GM19455 (cell line): ENCODE data around the gene ENDOU.
"Not testable (repeated sequence)": the region's sequence is repeated elsewhere in the genome, so short reads cannot be mapped to it uniquely, and the experiment has no call there.

ENCODE experiments used
- ATAC-seq: cut with Tn5 transposase; IDR thresholded peaks from one replicate; pipeline ENCODE4 v1.9.1; 2021; ENCODE audit not compliant: unreplicated experiment

Gene ENDOU

DNA sequence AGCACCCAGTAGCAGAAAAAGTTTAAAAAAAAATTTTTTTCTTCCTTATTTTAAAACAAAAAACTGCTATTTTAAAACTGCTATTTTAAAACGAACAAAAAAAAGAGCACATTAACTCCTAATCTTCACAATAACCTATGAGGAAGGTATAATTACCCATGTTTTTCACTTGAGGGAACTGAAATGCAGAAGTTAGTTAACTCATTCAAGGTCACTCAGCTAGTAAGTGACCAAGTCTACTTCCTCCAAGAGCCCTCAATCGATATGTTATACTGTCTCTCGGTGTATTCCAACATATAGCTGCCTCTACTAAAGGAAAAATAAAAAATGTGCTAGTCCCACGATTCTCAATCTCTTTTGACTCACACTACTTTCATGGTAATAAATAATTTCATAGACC lies 27.2 kb downstream of the ENDOU start:
- no peak for ATAC-seq

DNA sequence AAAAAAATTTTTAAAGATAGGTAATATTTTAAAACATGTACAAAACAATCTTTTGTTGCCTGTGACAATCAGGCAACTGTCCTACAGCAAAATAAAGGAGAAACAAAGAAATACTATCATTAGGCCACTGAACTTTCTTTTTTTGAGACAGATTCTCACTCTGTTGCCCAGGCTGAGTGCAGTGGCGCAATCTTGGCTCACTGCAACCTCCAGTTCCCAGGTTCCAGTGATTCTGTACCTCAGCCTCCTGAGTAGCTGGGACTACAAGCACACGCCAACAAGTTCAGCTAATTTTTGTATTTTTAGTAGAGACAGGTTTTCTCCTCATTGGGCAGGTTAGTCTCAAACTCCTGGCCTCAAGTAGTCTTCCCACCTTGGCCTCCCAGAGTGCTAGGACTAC lies 36.1 kb downstream of the ENDOU start:
- ATAC-seq = no peak

DNA sequence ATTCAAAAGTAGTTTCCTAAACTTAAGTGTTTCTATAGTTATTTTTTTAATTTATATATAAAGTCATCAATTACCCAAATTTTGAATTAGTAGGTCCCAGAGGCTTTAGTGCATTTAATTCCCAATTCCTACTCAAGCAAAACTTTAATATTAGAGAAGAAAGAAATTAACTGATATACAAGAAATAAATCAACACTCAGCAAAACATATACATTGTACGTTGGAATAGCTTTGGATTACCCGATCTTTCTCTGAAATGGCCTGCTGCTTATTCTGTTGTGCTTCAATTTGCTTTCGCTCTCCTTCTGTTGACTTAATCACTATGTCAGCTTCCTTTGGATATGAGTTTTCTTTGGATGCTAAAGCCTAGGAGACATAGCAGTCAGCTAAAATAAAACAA lies 37.7 kb downstream of the ENDOU start:
- ATAC-seq = no peak

DNA sequence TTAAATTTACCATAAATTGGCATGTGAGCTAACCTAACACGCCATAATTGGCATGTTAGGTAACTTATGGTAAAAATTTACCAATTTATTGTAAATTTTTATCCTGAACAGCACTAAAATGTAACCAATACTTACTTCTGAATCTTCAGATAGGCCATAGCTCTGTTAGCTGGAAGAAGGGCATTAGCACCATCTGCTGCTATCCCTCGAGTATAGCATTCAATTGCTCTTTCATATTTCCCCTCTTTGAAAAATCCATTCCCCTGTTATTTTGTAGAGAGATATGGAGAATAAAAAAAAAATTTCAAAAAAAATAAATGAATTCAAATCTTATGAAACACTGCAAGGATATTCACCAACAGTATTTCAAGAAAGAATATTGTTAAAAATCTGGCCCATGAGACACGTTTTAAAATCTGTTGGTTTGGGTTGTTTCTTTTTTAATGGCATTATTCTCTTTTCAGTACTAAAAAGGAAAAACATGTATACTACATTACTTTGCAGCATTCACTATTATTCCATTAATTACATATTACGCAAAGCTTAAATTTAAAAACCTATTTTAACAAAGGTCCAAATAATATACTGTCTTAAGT lies 38.5 kb downstream of the ENDOU start:
- ATAC-seq = no peak

DNA sequence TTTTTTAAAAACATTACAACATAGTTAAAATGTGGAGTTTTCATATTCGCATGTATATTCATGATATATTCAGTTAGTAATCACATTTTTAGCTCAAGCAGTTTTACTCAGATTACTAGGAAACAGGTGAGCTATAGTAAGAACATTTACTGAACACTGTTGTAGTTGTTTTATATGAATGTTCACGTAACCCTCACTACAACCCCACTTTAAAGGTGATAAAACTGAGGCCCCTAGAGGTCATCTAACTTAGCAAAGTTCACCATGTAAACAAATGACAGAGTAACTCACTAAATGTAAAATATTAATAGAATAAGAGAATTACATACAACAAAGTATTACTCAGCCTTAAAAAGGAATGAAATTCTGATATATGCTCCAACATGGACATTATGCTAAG lies 45.5 kb downstream of the ENDOU start:
- ATAC-seq = no peak

DNA sequence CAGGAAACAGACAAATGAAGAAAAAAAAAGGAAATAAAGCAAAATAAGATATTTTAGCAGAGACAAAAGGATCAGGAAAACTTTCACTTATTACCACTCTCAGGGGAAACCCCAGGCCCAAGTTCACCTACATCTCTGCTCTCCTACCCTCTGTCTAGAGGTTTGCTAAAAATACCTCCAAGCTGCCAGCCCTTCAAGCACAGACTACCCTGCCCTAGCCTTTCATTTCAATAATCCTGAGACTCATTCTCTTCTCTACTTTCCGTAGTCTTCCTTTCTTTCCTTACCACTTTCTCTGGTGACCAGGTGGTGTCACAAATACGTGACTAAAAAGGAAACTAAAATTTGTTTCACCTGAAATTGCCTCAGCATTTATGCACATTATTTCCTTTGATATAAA lies 53.2 kb downstream of the ENDOU start:
- no peak for ATAC-seq

GRCh38 chr12:47667935-47668334 lies 57.4 kb downstream of the ENDOU start:
- ATAC-seq = not testable (repeated sequence)
